HepG2 (cell line): ENCODE measurements around the gene PXK. TPM values are rescaled to one million over a fixed set of nuclear protein-coding genes. Genes with fewer than 3 reads are reported as not detected.
A peak's percentile ranks its signal among the peaks of the same experiment; 100 is the strongest.

ENCODE experiments used
- BATF2 ChIP-seq: sonication (generic); formaldehyde crosslinking; IDR thresholded peaks from 2 replicates; pipeline ENCODE4 v1.8.0; 2022; ENCODE audit warnings: mild to moderate bottlenecking, missing genetic modification reagents, moderate library complexity
- DPF2 ChIP-seq: sonication (generic); formaldehyde crosslinking; IDR thresholded peaks from 2 replicates; pipeline ENCODE4 v1.4.0; 2020; ENCODE audit warnings: mild to moderate bottlenecking, low read depth, missing genetic modification reagents, borderline replicate concordance
- FOXO1 ChIP-seq: sonication (generic); formaldehyde crosslinking; IDR thresholded peaks from 2 replicates; pipeline ENCODE4 v1.4.0; 2020; ENCODE audit warnings: missing genetic modification reagents
- FOXO4 ChIP-seq: sonication (generic); formaldehyde crosslinking; conservative IDR thresholded peaks from 2 replicates; pipeline ENCODE4 v1.8.1; 2023; ENCODE audit warnings: missing genetic modification reagents
- IRX3 ChIP-seq: sonication (generic); formaldehyde crosslinking; IDR thresholded peaks from 2 replicates; pipeline ENCODE4 v1.8.1; 2023; ENCODE audit warnings: mild to moderate bottlenecking, low read depth, missing genetic modification reagents, borderline replicate concordance
- LRRFIP1 ChIP-seq: sonication (generic); formaldehyde crosslinking; conservative IDR thresholded peaks from 2 replicates; pipeline ENCODE4 v1.4.0; 2020; ENCODE audit warnings: missing genetic modification reagents
- MIXL1 ChIP-seq: IDR thresholded peaks from 2 replicates; pipeline ENCODE4 v1.6.1; 2016
- PHF8 ChIP-seq: sonication (generic); formaldehyde crosslinking; IDR thresholded peaks from 2 replicates; pipeline ENCODE4 v1.5.0; 2020; ENCODE audit warnings: missing genetic modification reagents
- PRDM10 ChIP-seq: sonication (generic); formaldehyde crosslinking; IDR thresholded peaks from 2 replicates; pipeline ENCODE4 v1.4.0; 2020; ENCODE audit warnings: low read depth, missing genetic modification reagents
- RFX3 ChIP-seq: IDR thresholded peaks from 2 replicates; pipeline ENCODE4 v1.6.1; 2016; ENCODE audit warnings: missing biosample characterization, missing genetic modification reagents
- RNF2 ChIP-seq: fragments of 450-650 bp; conservative IDR thresholded peaks from 2 replicates; pipeline ENCODE4 v1.6.1; 2016; ENCODE audit warnings: low read depth
- RXRA ChIP-seq: sonication (generic); formaldehyde crosslinking; IDR thresholded peaks from 2 replicates; pipeline ENCODE4 v1.5.1; 2020; ENCODE audit warnings: missing genetic modification reagents
- SAP130 ChIP-seq: IDR thresholded peaks from 2 replicates; pipeline ENCODE4 v1.6.1; 2016; ENCODE audit warnings: low read depth
- UBTF ChIP-seq: sonication (generic); formaldehyde crosslinking; IDR thresholded peaks from 2 replicates; pipeline ENCODE4 v1.4.0; 2020; ENCODE audit warnings: mild to moderate bottlenecking, missing genetic modification reagents
- ZNF589 ChIP-seq: sonication (generic); formaldehyde crosslinking; conservative IDR thresholded peaks from 2 replicates; pipeline ENCODE4 v1.8.0; 2022; ENCODE audit warnings: mild to moderate bottlenecking, moderate library complexity, missing genetic modification reagents
- ZXDC ChIP-seq: sonication (generic); formaldehyde crosslinking; IDR thresholded peaks from 2 replicates; pipeline ENCODE4 v1.5.0; 2020; ENCODE audit warnings: mild to moderate bottlenecking, missing genetic modification reagents
- polyA plus RNA-seq, 8 experiments: library from polyadenylated mRNA; depleted of rRNA in 3 of 8; stranded (reverse) in 7 of 8; unstranded in 1 of 8; fragments of >200 nt; fragmentation: Illumina TruSeq in 4 of 8; extraction: Trizol in 4 of 8; gene quantifications; 2 replicates each; pipeline versions ENCODE4 v1.2.1 to v1.2.3, GENCODE V29; 2011 to 2016; ENCODE audit warnings: low read depth in 4 of 8, missing spikeins in 1 of 8, mixed read lengths in 1 of 8; ENCODE audit not compliant: insufficient read depth in 1 of 8
- total RNA-seq, 5 experiments: library from RNA; depleted of rRNA; stranded (reverse); fragments of >200 nt; fragmentation: Illumina TruSeq; extraction: Trizol; gene quantifications; 2 replicates each; pipeline ENCODE4 v1.2.3, GENCODE V29; 2016; ENCODE audit warnings: low read depth in 1 of 5

PXK gene
- total and polyA plus RNA-seq, 2 of the 13 experiments (the other 11 are each of a cell fraction or from before 2014, with no cell fraction given) = 6.4 to 18.6 TPM

GRCh38 chr3:58470363-58471024 lies 137.8 kb downstream of the PXK start (continued):
- TF ChIP-seq RXRA (no peak), FOXO4 (CRISPR knock-in tag) (0 out of 2 replicates have a peak, but pooled peaks have one; percentile 32), LRRFIP1 (CRISPR knock-in tag) (no peak), BATF2 (no peak), UBTF (no peak), PRDM10 (CRISPR knock-in tag) (no peak), MIXL1 (CRISPR knock-in tag) (no peak), ZXDC (CRISPR knock-in tag) (no peak), SAP130 (no peak), FOXO1 (CRISPR knock-in tag) (no peak), DPF2 (no peak), PHF8 (no peak), RNF2 (no peak), IRX3 (CRISPR knock-in tag) (no peak), ZNF589 (CRISPR knock-in tag) (no peak), RFX3 (CRISPR knock-in tag) (no peak)
